ENCODE data around the gene LYZL1. TPM values are rescaled to one million over a fixed set of nuclear protein-coding genes. Genes with fewer than 3 reads are reported as not detected.
"Not testable (repeated sequence)": the region's sequence is repeated elsewhere in the genome, so short reads cannot be mapped to it uniquely, and the experiment has no call there.

Gene LYZL1
- polyA plus RNA-seq (2012; ENCODE audit: low read depth, missing spikeins), result not detected

DNA sequence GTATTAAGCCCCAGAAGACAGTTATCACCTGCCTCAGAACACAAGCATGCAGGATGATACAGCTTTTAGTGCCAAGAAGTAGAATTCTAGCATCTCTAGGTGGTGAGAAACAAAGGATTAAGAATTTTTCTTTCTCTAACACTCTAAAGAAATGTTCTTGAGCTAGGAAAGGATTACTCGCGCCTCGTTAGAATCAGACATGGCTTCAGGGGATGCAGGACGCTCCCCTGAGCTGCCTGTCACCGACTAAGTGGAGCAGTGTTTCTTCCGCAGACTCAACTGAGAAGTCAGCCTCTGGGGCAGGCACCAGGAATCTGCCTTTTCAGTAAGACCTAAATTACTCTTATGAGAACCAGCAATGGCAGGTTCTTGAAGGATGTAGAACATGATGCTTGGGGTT lies at the start of gene LYZL1:
LYZL1 (plus strand) TSS at position 165 of the 400 bp plus-strand sequence. CDS start 2,798 bp downstream, outside the sequence.
- peak; percentile 35 for FAIRE-seq
- DNase-seq (ENCODE audit: insufficient read length, low spot score), result not testable (repeated sequence)

DNA sequence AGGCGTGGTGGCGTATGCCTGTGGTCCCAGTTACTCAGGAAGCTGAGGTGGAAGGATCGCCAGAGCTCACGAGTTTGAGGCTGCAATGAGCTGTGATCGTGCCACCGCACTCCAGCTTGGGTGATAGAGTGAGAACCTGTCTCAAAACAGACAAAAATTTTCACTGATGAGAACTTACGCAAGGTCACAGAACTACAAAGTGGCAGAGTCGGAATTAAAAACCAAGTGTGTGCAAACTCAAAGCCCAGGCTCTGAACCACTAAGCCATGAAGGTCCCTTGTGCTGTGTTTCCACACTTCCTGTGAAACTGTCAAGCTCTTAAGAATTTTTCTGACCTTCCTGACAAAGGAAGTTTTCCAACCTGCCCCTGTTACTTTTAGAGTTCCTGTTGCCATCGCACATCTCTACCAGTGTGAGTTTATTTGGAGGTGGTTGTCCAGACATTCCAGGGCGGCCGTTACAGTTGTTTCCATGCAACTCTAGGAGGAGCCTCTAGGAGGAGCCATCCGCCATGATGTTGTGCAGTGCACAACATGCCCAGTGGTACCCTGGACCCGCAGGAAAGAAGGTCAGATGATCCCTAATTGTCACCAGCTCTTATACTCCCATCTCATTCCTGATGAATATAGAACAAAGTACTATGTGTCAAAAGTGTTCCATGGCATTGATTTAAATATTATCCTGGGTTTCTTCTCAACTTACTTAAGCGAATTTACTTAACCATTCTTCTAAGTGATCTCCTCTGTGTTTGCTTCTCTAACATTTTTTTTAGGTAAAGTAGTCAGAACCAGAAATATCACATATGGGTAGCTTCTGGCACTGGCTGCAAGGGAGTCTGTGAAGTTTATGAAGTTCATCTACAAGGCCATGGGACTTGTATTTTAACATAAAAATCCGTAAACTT lies 49.0 kb upstream of the LYZL1 start:
- no peak for TF ChIP-seq POU2F2 (IDR thresholded peaks at IDR 0.05; ENCODE audit: low read depth, low read length)
- no peak for TF ChIP-seq POLR2A (IDR thresholded peaks at IDR 0.05; ENCODE audit: low read depth, low read length)
- no peak for TF ChIP-seq POLR2AphosphoS5 (IDR thresholded peaks at IDR 0.05; ENCODE audit: low read depth, low read length)
- no peak for TF ChIP-seq SPI1 (IDR thresholded peaks at IDR 0.05; ENCODE audit: low read depth, low read length)
- TF ChIP-seq TAF1 (IDR thresholded peaks at IDR 0.05; ENCODE audit: low read depth, low read length), result no peak
- no peak for TF ChIP-seq PAX5 (IDR thresholded peaks at IDR 0.05; ENCODE audit: insufficient read depth, low read length, severe bottlenecking)
- FAIRE-seq, result no peak
- DNase-seq (ENCODE audit: insufficient read length, low spot score), result no peak

DNA sequence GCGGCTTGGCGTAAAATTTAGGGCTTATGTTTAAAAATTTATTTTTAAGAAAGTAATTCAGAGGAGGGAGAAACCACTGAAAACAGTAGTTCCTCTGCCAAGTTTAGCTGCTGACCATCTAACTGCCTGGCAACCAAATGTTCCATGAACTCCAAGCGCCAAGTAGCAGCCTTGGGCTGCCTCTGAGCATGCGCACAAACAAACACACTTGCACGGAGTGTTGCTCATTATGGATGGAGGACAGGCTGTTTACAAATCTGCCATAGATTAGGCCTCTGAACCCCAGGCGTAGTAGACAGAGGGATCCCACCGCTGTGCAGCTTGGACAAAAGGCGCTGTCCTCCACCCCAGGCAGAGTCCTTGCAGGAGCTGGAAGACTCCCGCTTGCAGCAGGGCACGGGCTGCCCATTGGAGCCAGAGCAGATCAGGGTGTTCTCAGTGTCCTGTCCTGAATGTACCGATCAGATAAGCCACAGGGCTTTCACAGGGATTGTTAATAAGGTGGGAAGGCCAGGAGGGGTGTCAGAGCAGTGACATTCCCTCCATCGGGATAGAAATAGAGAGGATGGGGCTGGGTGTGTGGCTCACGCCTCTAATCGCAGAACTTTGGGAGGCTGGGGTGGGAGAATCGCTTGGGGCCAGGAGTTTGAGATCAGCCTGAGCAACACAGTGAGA lies 47.7 kb upstream of the LYZL1 start:
- DNase-seq (ENCODE audit: insufficient read length, low spot score) (no peak), FAIRE-seq (no peak)
- TF ChIP-seq POLR2AphosphoS5 (IDR thresholded peaks at IDR 0.05; ENCODE audit: low read depth, low read length) (no peak), POU2F2 (IDR thresholded peaks at IDR 0.05; ENCODE audit: low read depth, low read length) (no peak), PAX5 (IDR thresholded peaks at IDR 0.05; ENCODE audit: insufficient read depth, low read length, severe bottlenecking) (no peak), TAF1 (IDR thresholded peaks at IDR 0.05; ENCODE audit: low read depth, low read length) (no peak), SPI1 (IDR thresholded peaks at IDR 0.05; ENCODE audit: low read depth, low read length) (no peak), POLR2A (IDR thresholded peaks at IDR 0.05; ENCODE audit: low read depth, low read length) (no peak)

DNA sequence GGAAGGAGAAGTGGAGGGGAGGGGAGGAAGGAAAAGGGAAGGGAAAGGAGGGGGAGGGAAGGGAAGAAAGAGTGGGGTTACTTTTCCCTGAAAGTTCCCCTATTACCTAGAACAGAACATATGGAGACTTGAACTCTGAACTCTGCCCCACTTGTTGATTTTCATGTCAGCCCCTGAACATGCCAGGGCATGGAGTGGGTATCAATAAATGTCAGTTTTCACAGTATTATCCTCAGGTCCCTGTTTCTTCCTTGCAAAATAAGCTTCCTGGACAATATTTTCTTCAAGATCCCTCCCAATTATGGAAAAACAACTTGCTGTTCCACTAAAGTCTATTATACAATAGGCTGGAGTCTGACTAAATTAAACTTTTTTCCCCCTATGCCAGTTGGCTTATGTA lies 46.9 kb upstream of the LYZL1 start:
- FAIRE-seq (no peak), DNase-seq (ENCODE audit: insufficient read length, low spot score) (no peak)
- no peak for TF ChIP-seq PAX5 (IDR thresholded peaks at IDR 0.05; ENCODE audit: insufficient read depth, low read length, severe bottlenecking)
- TF ChIP-seq SPI1 (IDR thresholded peaks at IDR 0.05; ENCODE audit: low read depth, low read length), result no peak
- TF ChIP-seq POLR2A (IDR thresholded peaks at IDR 0.05; ENCODE audit: low read depth, low read length), result no peak
- TF ChIP-seq POU2F2 (IDR thresholded peaks at IDR 0.05; ENCODE audit: low read depth, low read length), result no peak
- no peak for TF ChIP-seq POLR2AphosphoS5 (IDR thresholded peaks at IDR 0.05; ENCODE audit: low read depth, low read length)
- no peak for TF ChIP-seq TAF1 (IDR thresholded peaks at IDR 0.05; ENCODE audit: low read depth, low read length)

DNA sequence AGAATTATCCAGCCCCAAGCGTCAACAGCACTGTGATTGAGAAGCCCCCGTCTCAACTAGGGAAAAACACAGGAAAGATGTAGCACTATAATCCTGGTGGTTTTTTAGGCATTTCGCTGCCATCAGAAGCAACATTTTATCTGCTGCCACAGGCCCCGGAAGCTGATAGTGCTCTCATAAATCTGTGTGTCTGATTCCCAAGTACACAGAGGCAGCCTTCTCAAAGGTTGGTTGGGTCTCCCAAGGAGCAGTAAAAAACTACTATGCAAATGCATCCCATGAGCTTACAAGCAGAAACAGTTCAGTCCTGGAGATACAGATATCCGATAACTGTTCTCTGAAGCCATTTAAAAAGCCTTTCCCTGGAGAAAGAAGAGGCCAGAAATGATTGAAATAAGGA lies 45.8 kb upstream of the LYZL1 start:
- FAIRE-seq, result no peak

DNA sequence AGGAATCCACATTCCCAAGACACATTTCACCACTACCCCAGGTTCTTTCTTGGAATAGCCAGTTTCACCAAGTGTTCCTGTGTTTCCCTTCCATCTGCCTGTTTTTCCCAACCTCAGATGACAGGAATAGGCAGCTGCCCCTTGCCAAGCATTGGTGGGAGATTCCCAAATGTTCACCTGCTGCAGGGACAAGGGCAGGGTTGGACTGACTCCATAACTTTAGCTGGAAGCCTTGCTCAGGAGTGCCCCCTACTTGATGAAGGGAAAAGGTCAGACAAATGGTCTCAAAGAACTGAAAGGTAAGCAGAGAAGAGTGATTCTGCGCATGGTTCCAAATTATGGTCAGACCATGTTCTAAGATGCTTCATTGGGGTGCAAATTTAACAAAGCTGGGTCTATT lies 45.1 kb upstream of the LYZL1 start:
- TF ChIP-seq POLR2AphosphoS5 (IDR thresholded peaks at IDR 0.05; ENCODE audit: low read depth, low read length) (no peak), PAX5 (IDR thresholded peaks at IDR 0.05; ENCODE audit: insufficient read depth, low read length, severe bottlenecking) (no peak), POU2F2 (IDR thresholded peaks at IDR 0.05; ENCODE audit: low read depth, low read length) (no peak), TAF1 (IDR thresholded peaks at IDR 0.05; ENCODE audit: low read depth, low read length) (no peak), SPI1 (IDR thresholded peaks at IDR 0.05; ENCODE audit: low read depth, low read length) (no peak), POLR2A (IDR thresholded peaks at IDR 0.05; ENCODE audit: low read depth, low read length) (no peak)
- FAIRE-seq (no peak), DNase-seq (ENCODE audit: insufficient read length, low spot score) (no peak)

More for the DNA sequence above, 45.8 kb upstream of the LYZL1 start:
- no peak for DNase-seq (ENCODE audit: insufficient read length, low spot score)
- TF ChIP-seq PAX5 (IDR thresholded peaks at IDR 0.05; ENCODE audit: insufficient read depth, low read length, severe bottlenecking) (no peak), POU2F2 (IDR thresholded peaks at IDR 0.05; ENCODE audit: low read depth, low read length) (no peak), TAF1 (IDR thresholded peaks at IDR 0.05; ENCODE audit: low read depth, low read length) (no peak), POLR2AphosphoS5 (IDR thresholded peaks at IDR 0.05; ENCODE audit: low read depth, low read length) (no peak), POLR2A (IDR thresholded peaks at IDR 0.05; ENCODE audit: low read depth, low read length) (no peak), SPI1 (IDR thresholded peaks at IDR 0.05; ENCODE audit: low read depth, low read length) (no peak)

DNA sequence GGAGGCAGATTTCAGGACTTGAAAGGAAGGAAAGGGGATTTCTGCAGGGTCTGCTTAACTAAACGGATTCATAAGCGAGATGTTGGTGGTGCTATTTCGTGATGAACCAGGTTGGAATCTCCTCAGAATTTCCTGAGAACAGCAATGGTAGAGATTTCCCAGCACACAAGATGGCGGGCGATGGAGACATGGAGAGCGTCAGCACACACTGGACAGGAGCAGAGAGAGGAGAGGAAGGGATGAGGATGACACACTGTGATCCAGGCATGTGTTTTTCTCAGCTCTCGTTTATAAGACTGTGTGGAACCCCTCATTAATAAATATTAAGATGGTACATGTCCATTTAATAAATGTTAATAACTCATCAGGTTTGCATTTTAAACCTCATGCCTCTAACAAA lies 43.9 kb upstream of the LYZL1 start:
- no peak for DNase-seq (ENCODE audit: insufficient read length, low spot score)
- no peak for FAIRE-seq
- TF ChIP-seq POU2F2 (IDR thresholded peaks at IDR 0.05; ENCODE audit: low read depth, low read length), result no peak
- no peak for TF ChIP-seq POLR2AphosphoS5 (IDR thresholded peaks at IDR 0.05; ENCODE audit: low read depth, low read length)
- no peak for TF ChIP-seq PAX5 (IDR thresholded peaks at IDR 0.05; ENCODE audit: insufficient read depth, low read length, severe bottlenecking)
- TF ChIP-seq SPI1 (IDR thresholded peaks at IDR 0.05; ENCODE audit: low read depth, low read length), result no peak
- no peak for TF ChIP-seq POLR2A (IDR thresholded peaks at IDR 0.05; ENCODE audit: low read depth, low read length)
- no peak for TF ChIP-seq TAF1 (IDR thresholded peaks at IDR 0.05; ENCODE audit: low read depth, low read length)

DNA sequence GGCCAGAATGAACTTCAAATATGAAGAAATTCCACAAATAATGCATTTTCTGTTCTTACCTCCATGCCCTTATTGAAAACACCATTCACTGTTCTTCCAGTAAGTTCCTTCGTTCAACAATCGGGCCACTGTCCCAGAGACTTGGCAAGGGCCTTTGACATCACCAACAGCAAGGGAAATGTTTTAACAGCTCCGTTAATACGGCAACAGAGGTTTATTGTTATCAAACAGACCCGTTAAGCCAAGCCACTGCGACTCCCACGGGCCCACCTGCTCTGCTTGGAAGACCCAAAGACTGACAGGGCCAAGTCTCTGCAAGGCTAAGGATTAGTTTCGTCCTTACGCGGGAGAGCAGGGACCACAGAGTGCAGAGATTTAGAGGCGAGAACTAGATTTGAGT lies 43.4 kb upstream of the LYZL1 start:
- no peak for TF ChIP-seq TAF1 (IDR thresholded peaks at IDR 0.05; ENCODE audit: low read depth, low read length)
- TF ChIP-seq SPI1 (IDR thresholded peaks at IDR 0.05; ENCODE audit: low read depth, low read length), result no peak
- no peak for TF ChIP-seq POU2F2 (IDR thresholded peaks at IDR 0.05; ENCODE audit: low read depth, low read length)
- no peak for TF ChIP-seq POLR2AphosphoS5 (IDR thresholded peaks at IDR 0.05; ENCODE audit: low read depth, low read length)
- no peak for TF ChIP-seq POLR2A (IDR thresholded peaks at IDR 0.05; ENCODE audit: low read depth, low read length)
- TF ChIP-seq PAX5 (IDR thresholded peaks at IDR 0.05; ENCODE audit: insufficient read depth, low read length, severe bottlenecking), result no peak
- FAIRE-seq (no peak), DNase-seq (ENCODE audit: insufficient read length, low spot score) (no peak)

DNA sequence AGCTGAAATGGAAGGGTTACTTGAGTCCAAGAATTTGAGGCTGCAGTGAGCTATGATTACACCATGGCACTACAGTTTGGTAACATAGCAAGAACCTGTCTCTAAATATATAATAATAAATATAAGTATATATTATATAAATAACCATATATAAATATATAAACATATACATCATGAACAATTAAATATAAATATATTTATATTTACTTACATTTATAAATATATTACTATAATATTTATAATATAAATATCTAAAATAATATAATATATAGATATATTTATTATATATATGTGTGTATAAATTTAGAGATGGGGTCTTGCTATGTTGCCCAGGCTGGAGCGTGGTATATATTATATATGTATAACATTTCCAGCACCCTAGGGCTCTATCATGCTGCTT lies 42.4 kb upstream of the LYZL1 start:
- DNase-seq (ENCODE audit: insufficient read length, low spot score) (no peak), FAIRE-seq (no peak)
- TF ChIP-seq PAX5 (IDR thresholded peaks at IDR 0.05; ENCODE audit: insufficient read depth, low read length, severe bottlenecking) (no peak), POU2F2 (IDR thresholded peaks at IDR 0.05; ENCODE audit: low read depth, low read length) (no peak), SPI1 (IDR thresholded peaks at IDR 0.05; ENCODE audit: low read depth, low read length) (no peak), POLR2A (IDR thresholded peaks at IDR 0.05; ENCODE audit: low read depth, low read length) (no peak), TAF1 (IDR thresholded peaks at IDR 0.05; ENCODE audit: low read depth, low read length) (no peak), POLR2AphosphoS5 (IDR thresholded peaks at IDR 0.05; ENCODE audit: low read depth, low read length) (no peak)

Measured in GM12891 (cell line).